Chondrocyte (in vitro differentiated cells): ENCODE results near the gene TNIK. TPM values are rescaled to one million over a fixed set of nuclear protein-coding genes. Genes with fewer than 3 reads are reported as not detected.

Experiments
- DNase-seq: peaks from one replicate; pipeline ENCODE4 v3.0.0; 2021; ENCODE audit warnings: mixed read lengths, low spot score
- H3K27ac Mint-ChIP-seq: one replicate; pipeline ENCODE4 v1.8.0; 2021; ENCODE audit warnings: mild to moderate bottlenecking, moderate library complexity, mixed read lengths; ENCODE audit not compliant: unreplicated experiment
- H3K27me3 Mint-ChIP-seq: 2 replicates; pipeline ENCODE4 v1.8.0; 2021; ENCODE audit warnings: low read depth, mixed read lengths
- H3K36me3 Mint-ChIP-seq: 2 replicates; pipeline ENCODE4 v1.8.0; 2021; ENCODE audit warnings: low read depth, mixed read lengths
- H3K4me1 Mint-ChIP-seq: 2 replicates; pipeline ENCODE4 v1.8.0; 2021; ENCODE audit warnings: low read depth, mild to moderate bottlenecking, mixed read lengths
- H3K4me3 Mint-ChIP-seq: one replicate; pipeline ENCODE4 v1.8.0; 2021; ENCODE audit warnings: mild to moderate bottlenecking, moderate library complexity, mixed read lengths; ENCODE audit not compliant: unreplicated experiment
- H3K9me3 Mint-ChIP-seq: 2 replicates; pipeline ENCODE4 v1.8.0; 2021; ENCODE audit warnings: low read depth, mixed read lengths
- CTCF ChIP-seq: fragments of 200-600 bp; sonication (generic); IDR thresholded peaks from 2 replicates; pipeline ENCODE4 v1.5.0; 2021; ENCODE audit warnings: antibody characterized with exemption, mild to moderate bottlenecking, moderate library complexity
- total RNA-seq: library from RNA; stranded (reverse); gene quantifications from 3 replicates; pipeline ENCODE4 v1.2.1, GENCODE V29; 2021

TNIK gene
- total RNA-seq, 1 donor from 2014 or later: 17.5 TPM

GRCh38 chr3:171312741-171313140 lies 147.5 kb downstream of the TNIK start:
- Mint-ChIP-seq H3K27ac (no peak overlapping the region), H3K27me3 (no peaks in the 10 kb centered on the region), H3K9me3 (peaks cover 5% of the 10 kb centered on the region), H3K36me3 (peaks cover 3% of the 10 kb centered on the region), H3K4me1 (peaks cover 54% of the 10 kb centered on the region), H3K4me3 (no peak overlapping the region)
- DNase-seq: no peak
- TF ChIP-seq CTCF: no peak

- no peak for DNase-seq
- Mint-ChIP-seq H3K27ac (no peak overlapping the region), H3K36me3 (peaks cover 3% of the 10 kb centered on the region), H3K9me3 (peaks cover 5% of the 10 kb centered on the region), H3K27me3 (no peaks in the 10 kb centered on the region), H3K4me3 (no peak overlapping the region), H3K4me1 (peaks cover 63% of the 10 kb centered on the region)
- TF ChIP-seq CTCF: no peak
Measured at GRCh38 chr3:171311784-171312183, 148.4 kb downstream of the TNIK start.

- Mint-ChIP-seq H3K9me3 (peaks cover 6% of the 10 kb centered on the region), H3K4me3 (no peak overlapping the region), H3K36me3 (peaks cover 3% of the 10 kb centered on the region), H3K27me3 (no peaks in the 10 kb centered on the region), H3K4me1 (peaks cover 77% of the 10 kb centered on the region), H3K27ac (peak overlapping the region; percentile 87)
- no peak for TF ChIP-seq CTCF
- no peak for DNase-seq
Measured at GRCh38 chr3:171309906-171310359, 150.3 kb downstream of the TNIK start.

- Mint-ChIP-seq H3K27ac (peak overlapping the region; percentile 50), H3K4me1 (peaks cover 84% of the 10 kb centered on the region), H3K9me3 (peaks cover 12% of the 10 kb centered on the region), H3K27me3 (no peaks in the 10 kb centered on the region), H3K4me3 (no peak overlapping the region), H3K36me3 (peaks cover 3% of the 10 kb centered on the region)
- no peak for DNase-seq
- no peak for TF ChIP-seq CTCF
Measured at GRCh38 chr3:171307988-171308387, 152.2 kb downstream of the TNIK start.

GRCh38 chr3:171307046-171307585 lies 153.1 kb downstream of the TNIK start:
- H3K27me3 Mint-ChIP-seq: no peaks in the 10 kb centered on the region
- H3K4me3 Mint-ChIP-seq: peak overlapping the region; percentile 44
- TF ChIP-seq CTCF: no peak
- peaks cover 12% of the 10 kb centered on the region for H3K9me3 Mint-ChIP-seq
- peak overlapping the region; percentile 96 for H3K27ac Mint-ChIP-seq
- peaks cover 3% of the 10 kb centered on the region for H3K36me3 Mint-ChIP-seq
- H3K4me1 Mint-ChIP-seq: peaks cover 77% of the 10 kb centered on the region
- no peak for DNase-seq
